IPS-18c (cell line): ENCODE results near the gene TENT5C.

Experiments used
- H3K4me3 ChIP-seq: 2 replicates; pipeline ENCODE4 v1.7.0; 2013; ENCODE audit warnings: low read depth, mild to moderate bottlenecking, low read length, moderate library complexity; ENCODE audit not compliant: insufficient read depth
- H3K9me3 ChIP-seq: one replicate; pipeline ENCODE4 v1.6.1; 2013; ENCODE audit warnings: mild to moderate bottlenecking, low read length, moderate library complexity; ENCODE audit not compliant: control insufficient read depth, insufficient read depth

Gene TENT5C

GRCh38 chr1:117602862-117603261 lies 3.0 kb upstream of the TENT5C start:
- no peak overlapping the region for H3K4me3 ChIP-seq
- no peaks in the 10 kb centered on the region for H3K9me3 ChIP-seq

GRCh38 chr1:117605164-117605773 lies 579 bp upstream of the TENT5C start:
- H3K9me3 ChIP-seq = no peaks in the 10 kb centered on the region
- H3K4me3 ChIP-seq = peak overlapping the region; percentile 67

- Histone ChIP-seq H3K4me3 (peak overlapping the region; percentile 62), H3K9me3 (no peaks in the 10 kb centered on the region)
Observed at GRCh38 chr1:117606649-117607430, 992 bp downstream of the TENT5C start.

GRCh38 chr1:117607471-117607870 lies 1.6 kb downstream of the TENT5C start:
- Histone ChIP-seq H3K9me3 (no peaks in the 10 kb centered on the region), H3K4me3 (no peak overlapping the region)

GRCh38 chr1:117608115-117608615 lies 2.3 kb downstream of the TENT5C start:
- no peaks in the 10 kb centered on the region for H3K9me3 ChIP-seq
- H3K4me3 ChIP-seq = no peak overlapping the region

- H3K9me3 ChIP-seq = no peaks in the 10 kb centered on the region
- no peak overlapping the region for H3K4me3 ChIP-seq
Observed at GRCh38 chr1:117608758-117609157, 2.9 kb downstream of the TENT5C start.

- Histone ChIP-seq H3K9me3 (no peaks in the 10 kb centered on the region), H3K4me3 (no peak overlapping the region)
Observed at GRCh38 chr1:117609471-117609911, 3.6 kb downstream of the TENT5C start.

- Histone ChIP-seq H3K9me3 (no peaks in the 10 kb centered on the region), H3K4me3 (no peak overlapping the region)
Observed at GRCh38 chr1:117610036-117610435, 4.2 kb downstream of the TENT5C start.

GRCh38 chr1:117611121-117611601 lies 5.3 kb downstream of the TENT5C start:
- H3K9me3 ChIP-seq = no peaks in the 10 kb centered on the region
- no peak overlapping the region for H3K4me3 ChIP-seq

GRCh38 chr1:117611894-117612483 lies 6.1 kb downstream of the TENT5C start:
- H3K4me3 ChIP-seq = no peak overlapping the region

GRCh38 chr1:117612517-117613248 lies 6.8 kb downstream of the TENT5C start:
- Histone ChIP-seq H3K4me3 (no peak overlapping the region), H3K9me3 (no peaks in the 10 kb centered on the region)

More at GRCh38 chr1:117611894-117612483, 6.1 kb downstream of the TENT5C start:
- H3K9me3 ChIP-seq = no peaks in the 10 kb centered on the region

GRCh38 chr1:117613249-117613968 lies 7.6 kb downstream of the TENT5C start:
- Histone ChIP-seq H3K4me3 (no peak overlapping the region), H3K9me3 (no peaks in the 10 kb centered on the region)

GRCh38 chr1:117613969-117614729 lies 8.3 kb downstream of the TENT5C start:
- Histone ChIP-seq H3K4me3 (no peak overlapping the region), H3K9me3 (no peaks in the 10 kb centered on the region)

- Histone ChIP-seq H3K4me3 (no peak overlapping the region), H3K9me3 (no peaks in the 10 kb centered on the region)
Observed at GRCh38 chr1:117615474-117615873, 9.6 kb downstream of the TENT5C start.

- no peaks in the 10 kb centered on the region for H3K9me3 ChIP-seq
- H3K4me3 ChIP-seq = no peak overlapping the region
Observed at GRCh38 chr1:117616356-117616755, 10.5 kb downstream of the TENT5C start.

- Histone ChIP-seq H3K4me3 (no peak overlapping the region), H3K9me3 (no peaks in the 10 kb centered on the region)
Observed at GRCh38 chr1:117616967-117617366, 11.1 kb downstream of the TENT5C start.
